CD14-positive monocyte (primary cell): Measurements from ENCODE around the gene SATB1. TPM values are rescaled to one million over a fixed set of nuclear protein-coding genes. Genes with fewer than 3 reads are reported as not detected.

Experiments
- DNase-seq, 3 donors: peaks; one replicate each; pipeline ENCODE4 v3.0.0-alpha.2; 2011 to 2022
- H2AFZ ChIP-seq: 2 replicates; pipeline ENCODE4 v1.6.0; 2012; ENCODE audit warnings: mild to moderate bottlenecking, low read depth, low read length, inconsistent platforms; ENCODE audit not compliant: insufficient read depth, poor library complexity, severe bottlenecking
- H3K27ac ChIP-seq, 2 donors: 1 replicate in 1 of 2; 2 replicates in 1 of 2; pipeline ENCODE4 v1.5.1; 2012 to 2013; ENCODE audit warnings: low read length in 2 of 2, control low read depth in 1 of 2, inconsistent platforms in 1 of 2, low read depth in 1 of 2, mild to moderate bottlenecking in 1 of 2
- H3K27me3 ChIP-seq, 2 donors: one replicate each; pipeline versions ENCODE4 v1.6.0 to v1.6.1; 2011 to 2013; ENCODE audit warnings: low read length in 2 of 2; ENCODE audit not compliant: control insufficient read depth in 2 of 2, insufficient read depth in 2 of 2
- H3K36me3 ChIP-seq, 2 donors: replicated peaks in 1 of 2; 1 replicate in 1 of 2; 2 replicates in 1 of 2; pipeline versions ENCODE4 v1.5.1 to v1.6.1; 2012 to 2013; ENCODE audit warnings: low read length in 2 of 2, control low read depth in 1 of 2, inconsistent platforms in 1 of 2, mild to moderate bottlenecking in 1 of 2; ENCODE audit not compliant: insufficient read depth in 2 of 2, control insufficient read depth in 1 of 2
- H3K4me1 ChIP-seq, 2 donors: 1 replicate in 1 of 2; 2 replicates in 1 of 2; pipeline versions ENCODE4 v1.5.1 to v1.6.1; 2012 to 2013; ENCODE audit warnings: low read length in 2 of 2, control low read depth in 1 of 2, inconsistent platforms in 1 of 2, mild to moderate bottlenecking in 1 of 2, moderate library complexity in 1 of 2; ENCODE audit not compliant: insufficient read depth in 2 of 2, control insufficient read depth in 1 of 2
- H3K4me2 ChIP-seq: replicated peaks from 2 replicates; pipeline ENCODE3; 2012; ENCODE audit warnings: low read length, moderate library complexity, mild to moderate bottlenecking; ENCODE audit not compliant: poor library complexity, severe bottlenecking; ENCODE audit errors: extremely low read depth
- H3K4me3 ChIP-seq, 3 experiments: fragments of 200-600 bp in 1 of 3; sonication (generic) in 1 of 3; replicated peaks in 1 of 3; 1 replicate in 2 of 3; 2 replicates in 1 of 3; pipeline ENCODE4 v1.5.1; 2011 to 2013; ENCODE audit warnings: low read length in 3 of 3, mild to moderate bottlenecking in 3 of 3, control low read depth in 2 of 3, low read depth in 2 of 3, inconsistent platforms in 1 of 3, moderate library complexity in 1 of 3
- H3K79me2 ChIP-seq: 2 replicates; pipeline ENCODE4 v1.6.0; 2012; ENCODE audit warnings: mild to moderate bottlenecking, control low read depth, inconsistent platforms, low read length, moderate library complexity; ENCODE audit not compliant: insufficient read depth
- H3K9ac ChIP-seq: 2 replicates; pipeline ENCODE4 v1.6.0; 2017; ENCODE audit warnings: low read length, mild to moderate bottlenecking; ENCODE audit not compliant: insufficient read depth, poor library complexity, severe bottlenecking
- H3K9me3 ChIP-seq, 2 donors: replicated peaks in 1 of 2; 1 replicate in 1 of 2; 2 replicates in 1 of 2; pipeline versions ENCODE4 v1.5.1 to v1.6.1; 2012 to 2013; ENCODE audit warnings: low read length in 2 of 2, control low read depth in 1 of 2; ENCODE audit not compliant: control insufficient read depth in 1 of 2, insufficient read depth in 1 of 2
- H4K20me1 ChIP-seq: 2 replicates; pipeline ENCODE4 v1.6.0; 2012; ENCODE audit warnings: mild to moderate bottlenecking, low read length, control low read depth, moderate library complexity; ENCODE audit not compliant: insufficient read depth
- H3K27ac Mint-ChIP-seq, 7 donors: one replicate each; pipeline ENCODE4 v1.8.0; 2020; ENCODE audit warnings: mild to moderate bottlenecking in 7 of 7, mixed read lengths in 7 of 7, moderate library complexity in 6 of 7, inconsistent platforms in 2 of 7
- H3K27me3 Mint-ChIP-seq, 3 donors: one replicate each; pipeline ENCODE4 v1.8.0; 2021 to 2022; ENCODE audit warnings: low read depth in 3 of 3, mild to moderate bottlenecking in 3 of 3, mixed read lengths in 3 of 3, moderate library complexity in 3 of 3, inconsistent platforms in 1 of 3
- H3K36me3 Mint-ChIP-seq, 2 donors: one replicate each; pipeline ENCODE4 v1.8.0; 2020; ENCODE audit warnings: mixed read lengths in 2 of 2, inconsistent platforms in 1 of 2, mild to moderate bottlenecking in 1 of 2
- H3K4me1 Mint-ChIP-seq: one replicate; pipeline ENCODE4 v1.8.0; 2020; ENCODE audit warnings: mild to moderate bottlenecking, mixed read lengths
- H3K4me3 Mint-ChIP-seq, 2 donors: one replicate each; pipeline ENCODE4 v1.8.0; 2020; ENCODE audit warnings: mild to moderate bottlenecking in 2 of 2, mixed read lengths in 2 of 2, moderate library complexity in 1 of 2
- H3K9me3 Mint-ChIP-seq, 7 donors: one replicate each; pipeline ENCODE4 v1.8.0; 2020 to 2022; ENCODE audit warnings: mixed read lengths in 7 of 7, mild to moderate bottlenecking in 6 of 7, moderate library complexity in 6 of 7, inconsistent platforms in 2 of 7
- WGBS: methylation state at CpG from one replicate; pipeline ENCODE4 v1.1.5; 2013; ENCODE audit warnings: missing lambda C conversion rate; ENCODE audit not compliant: insufficient coverage; 5-methylcytosine and 5-hydroxymethylcytosine counted together
- intact Hi-C, 2 donors: fragments of 100-400 bp; cut with micrococcal nuclease; formaldehyde crosslinking; loops; one replicate each; pipeline versions ENCODE4 v1.15.0 to v1.15.1; 2023
- polyA plus RNA-seq, 3 donors: library from polyadenylated mRNA; depleted of rRNA in 1 of 3; unstranded in 2 of 3; stranded (reverse) in 1 of 3; fragments of 300-500 nt in 2 of 3; fragments of >200 nt in 1 of 3; fragmentation: Illumina TruSeq in 2 of 3; gene quantifications; 1 replicate in 2 of 3; 2 replicates in 1 of 3; pipeline ENCODE4 v1.2.3, GENCODE V29; 2012 to 2021
- TF ChIP-seq, protein P1 (sequence below): fragments of 200-600 bp; IDR thresholded peaks from one replicate; pipeline ENCODE4 v1.8.0; 2022; ENCODE audit warnings: antibody characterized with exemption, mild to moderate bottlenecking

Gene SATB1
- polyA plus RNA-seq, 3 donors: 4.3 to 35.3 (median 6.9) TPM

DNA sequence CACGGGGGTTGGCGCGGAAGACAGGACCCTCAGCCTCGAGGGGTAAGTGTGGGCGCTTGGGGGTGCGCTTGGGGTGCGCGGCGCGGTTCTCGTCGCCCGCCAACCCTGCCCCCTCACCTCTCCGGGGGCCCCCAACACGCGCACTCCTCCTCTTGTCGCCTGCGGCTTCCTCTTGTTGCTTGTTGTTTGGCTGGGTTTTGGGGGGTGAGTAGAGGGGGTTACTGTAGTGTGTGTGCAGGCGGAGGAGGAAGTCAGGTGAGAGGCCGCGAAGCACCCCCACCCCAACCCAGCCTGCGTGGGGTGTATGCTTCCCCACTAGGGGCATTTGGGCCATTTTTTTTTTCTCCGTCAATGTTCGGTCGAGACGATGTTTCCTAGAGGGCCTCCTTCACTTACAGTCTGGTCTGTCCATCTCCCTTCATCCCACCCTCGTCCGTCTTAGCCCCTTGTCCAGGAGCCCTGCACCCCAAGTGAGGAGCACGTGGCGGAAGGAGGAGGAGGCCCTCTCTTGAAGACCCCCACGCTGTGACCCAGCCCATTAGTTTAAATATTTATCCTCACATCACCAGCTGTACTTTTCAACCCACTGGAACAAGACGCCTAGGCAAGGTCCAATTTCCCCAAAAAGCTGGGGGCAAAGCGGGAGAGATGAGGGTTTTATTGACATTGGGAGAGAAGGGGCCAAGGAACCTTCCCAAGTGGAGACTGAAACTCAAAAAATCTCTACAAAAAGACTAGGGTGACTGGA is 20.4 kb upstream of the SATB1 start:
- Mint-ChIP-seq H3K27ac (peak overlapping the region in 6 of 7 donors; percentile 40 to 86 (median 68)), H3K4me3 (peak overlapping the region; percentile 93 to 97), H3K4me1 (peaks cover 30% of the 10 kb centered on the region), H3K36me3 (peaks cover 0 to 5% of the 10 kb centered on the region in 2 donors), H3K27me3 (peaks cover 15 to 24% (median 21%) of the 10 kb centered on the region in 3 donors), H3K9me3 (peaks cover 7 to 15% (median 13%) of the 10 kb centered on the region in 7 donors)
- H3K9me3 ChIP-seq: peaks cover 10% of the 10 kb centered on the region in 2 donors
- peaks cover 28% of the 10 kb centered on the region for H3K79me2 ChIP-seq
- TF ChIP-seq, protein P1, sequence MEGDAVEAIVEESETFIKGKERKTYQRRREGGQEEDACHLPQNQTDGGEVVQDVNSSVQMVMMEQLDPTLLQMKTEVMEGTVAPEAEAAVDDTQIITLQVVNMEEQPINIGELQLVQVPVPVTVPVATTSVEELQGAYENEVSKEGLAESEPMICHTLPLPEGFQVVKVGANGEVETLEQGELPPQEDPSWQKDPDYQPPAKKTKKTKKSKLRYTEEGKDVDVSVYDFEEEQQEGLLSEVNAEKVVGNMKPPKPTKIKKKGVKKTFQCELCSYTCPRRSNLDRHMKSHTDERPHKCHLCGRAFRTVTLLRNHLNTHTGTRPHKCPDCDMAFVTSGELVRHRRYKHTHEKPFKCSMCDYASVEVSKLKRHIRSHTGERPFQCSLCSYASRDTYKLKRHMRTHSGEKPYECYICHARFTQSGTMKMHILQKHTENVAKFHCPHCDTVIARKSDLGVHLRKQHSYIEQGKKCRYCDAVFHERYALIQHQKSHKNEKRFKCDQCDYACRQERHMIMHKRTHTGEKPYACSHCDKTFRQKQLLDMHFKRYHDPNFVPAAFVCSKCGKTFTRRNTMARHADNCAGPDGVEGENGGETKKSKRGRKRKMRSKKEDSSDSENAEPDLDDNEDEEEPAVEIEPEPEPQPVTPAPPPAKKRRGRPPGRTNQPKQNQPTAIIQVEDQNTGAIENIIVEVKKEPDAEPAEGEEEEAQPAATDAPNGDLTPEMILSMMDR: peak; percentile 27
- peak overlapping the region; percentile 40 to 78 (median 46) for H3K4me3 ChIP-seq
- H3K9ac ChIP-seq: peak overlapping the region; percentile 56
- peaks cover 2 to 9% of the 10 kb centered on the region in 2 donors for H3K27me3 ChIP-seq
- H3K27ac ChIP-seq: no peak overlapping the region
- peaks cover 27 to 30% of the 10 kb centered on the region in 2 donors for H3K4me1 ChIP-seq
- no peaks in the 10 kb centered on the region for H4K20me1 ChIP-seq
- peak overlapping the region; percentile 88 for H3K4me2 ChIP-seq
- DNase-seq: peak in 1 of 3 donors; percentile 27
- peak overlapping the region; percentile 83 for H2AFZ ChIP-seq
- no peaks in the 10 kb centered on the region for H3K36me3 ChIP-seq
- WGBS: 0% methylated on average over 4 of the region's 33 CpGs
- intact Hi-C loops: loop anchor here (10.0 kb wide), 2 partner anchors 299 to 309 kb away; no protein-coding TSS in a partner anchor

DNA sequence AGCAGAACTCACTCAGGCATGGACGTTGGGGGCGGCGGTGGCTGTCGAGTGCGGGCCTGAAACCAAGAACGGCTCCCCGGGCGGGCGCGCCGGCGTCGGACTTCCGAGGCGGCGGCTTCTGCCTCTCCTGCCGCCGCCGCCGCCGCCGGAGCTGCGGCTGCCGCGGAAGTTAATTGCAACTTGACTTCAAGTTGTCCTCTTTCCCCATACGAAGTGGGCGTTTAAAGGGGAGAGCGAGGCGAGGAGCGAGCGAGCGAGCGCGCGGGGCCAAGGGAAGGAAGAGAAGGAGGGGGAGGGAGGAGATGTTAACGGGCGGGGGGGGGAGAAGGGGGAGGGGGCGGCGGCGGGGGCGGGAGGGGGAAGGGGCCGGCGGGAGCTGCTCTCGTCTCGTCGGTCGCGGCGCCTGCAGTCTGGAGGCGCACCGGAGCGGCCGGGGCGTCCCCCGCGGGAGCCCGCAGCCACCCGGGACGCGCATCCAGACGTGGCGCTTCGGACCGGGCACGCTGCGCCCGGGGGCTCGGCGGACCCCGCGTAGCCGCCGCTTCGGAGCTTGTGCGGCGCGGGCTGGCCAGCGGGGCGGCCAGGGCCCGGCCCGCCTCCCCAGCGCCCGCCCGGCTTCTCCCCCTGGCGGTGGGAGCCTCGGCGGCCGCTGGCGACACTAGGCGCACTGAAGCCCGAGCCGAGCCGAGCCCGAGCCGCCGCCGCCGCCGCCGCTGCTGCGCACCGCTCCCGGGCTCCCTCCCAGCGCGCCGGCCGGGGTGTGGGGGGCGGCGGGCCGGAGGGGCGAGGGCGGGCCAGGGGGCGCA is 19.7 kb upstream of the SATB1 start:
- Histone ChIP-seq H3K4me3 (peak overlapping the region; percentile 82 to 90 (median 83)), H3K4me2 (peak overlapping the region; percentile 88), H3K27me3 (peaks cover 2 to 9% of the 10 kb centered on the region in 2 donors), H4K20me1 (no peaks in the 10 kb centered on the region), H2AFZ (peak overlapping the region; percentile 83), H3K9me3 (peaks cover 10% of the 10 kb centered on the region in 2 donors), H3K27ac (peak overlapping the region; percentile 10 to 13), H3K79me2 (peaks cover 35% of the 10 kb centered on the region), H3K9ac (peak overlapping the region; percentile 56), H3K36me3 (no peaks in the 10 kb centered on the region), H3K4me1 (peaks cover 31 to 37% of the 10 kb centered on the region in 2 donors)
- peaks cover 15 to 24% (median 21%) of the 10 kb centered on the region in 3 donors for H3K27me3 Mint-ChIP-seq
- peaks cover 0 to 5% of the 10 kb centered on the region in 2 donors for H3K36me3 Mint-ChIP-seq
- under 1% methylated on average over 88 of the region's 113 CpGs for WGBS
- peaks cover 38% of the 10 kb centered on the region for H3K4me1 Mint-ChIP-seq
- TF ChIP-seq, protein P1: peak; percentile 35
- peak overlapping the region; percentile 99 for H3K4me3 Mint-ChIP-seq
- peak overlapping the region in 6 of 7 donors; percentile 69 to 91 (median 78) for H3K27ac Mint-ChIP-seq
- intact Hi-C loops: loop anchor here (10.0 kb wide), 2 partner anchors 300 to 310 kb away; no protein-coding TSS in a partner anchor
- peak; percentile 52 to 65 (median 64) for DNase-seq
- peaks cover 7 to 11% (median 10%) of the 10 kb centered on the region in 7 donors for H3K9me3 Mint-ChIP-seq
